GM12878 (cell line): ENCODE data around the gene CLDN15. TPM values are rescaled to one million over a fixed set of nuclear protein-coding genes. Genes with fewer than 3 reads are reported as not detected.

Experiments
- ATAC-seq: fragments of 200-7000 bp; cut with Tn5 transposase; 3 replicates; pipeline ENCODE4 v1.9.1; 2020; ENCODE audit warnings: mild to moderate bottlenecking, moderate library complexity
- BruUV-seq: library from RNA; stranded (reverse); fragments of 400-500 nt; replicated peaks from 2 replicates; lab custom pipeline; 2021; lab: Mats Ljungman, UMichigan
- CTCF ChIA-PET: fragments of 300-600 bp; sonication (Branson Sonifier 250); formaldehyde crosslinking; extraction: SDS; loops from one replicate; lab custom pipeline; 2021; ENCODE audit warnings: inconsistent platforms; lab: Yijun Ruan, JAX
- POLR2A ChIA-PET: fragments of 350-600 bp; formaldehyde crosslinking; extraction: SDS; loops from one replicate; lab custom pipeline; 2021; ENCODE audit warnings: inconsistent platforms; lab: Charles Lee
- RAD21 ChIA-PET: fragments of 300-600 bp; sonication (Branson Sonifier 250); formaldehyde crosslinking; loops from one replicate; lab custom pipeline; 2023; ENCODE audit warnings: antibody characterized with exemption; ENCODE audit not compliant: unreplicated experiment; lab: Charles Lee
- SMC1A ChIA-PET: fragments of 300-600 bp; sonication (Branson Sonifier 250); formaldehyde crosslinking; loops from one replicate; lab custom pipeline; 2023; ENCODE audit not compliant: unreplicated experiment, uncharacterized antibody; lab: Charles Lee
- DNase-seq: peaks from one replicate; pipeline ENCODE4 v3.0.0-alpha.2; 2011; ENCODE audit warnings: low read depth, low spot score
- FAIRE-seq: peaks from 3 replicates; lab custom pipeline; 2011; peaks lifted over from hg19 to GRCh38; lab: Jason Lieb, UNC
- H2AFZ ChIP-seq: 2 replicates; pipeline ENCODE4 v1.6.0; 2011; ENCODE audit warnings: low read depth, low read length, control low read depth; ENCODE audit not compliant: control insufficient read depth
- H3K27ac ChIP-seq: 2 replicates; pipeline ENCODE4 v1.5.1; 2011; ENCODE audit warnings: control low read depth; ENCODE audit not compliant: control insufficient read depth, insufficient read depth
- H3K27me3 ChIP-seq, 2 experiments: replicated peaks in 1 of 2; 2 replicates each; pipeline versions ENCODE4 v1.6.0 to v1.6.1; 2011; ENCODE audit warnings: low read length in 1 of 2; ENCODE audit not compliant: control insufficient read depth in 2 of 2, insufficient read depth in 2 of 2
- H3K36me3 ChIP-seq, 2 experiments: 2 replicates each; pipeline ENCODE4 v1.5.1; 2011; ENCODE audit warnings: low read length in 1 of 2; ENCODE audit not compliant: control insufficient read depth in 2 of 2, insufficient read depth in 2 of 2
- H3K4me1 ChIP-seq: 2 replicates; pipeline ENCODE4 v1.6.1; 2011; ENCODE audit warnings: mild to moderate bottlenecking, low read length, moderate library complexity, mixed read lengths; ENCODE audit not compliant: control insufficient read depth, insufficient read depth
- H3K4me2 ChIP-seq: 2 replicates; pipeline ENCODE4 v1.6.0; 2011; ENCODE audit warnings: control low read depth; ENCODE audit not compliant: control insufficient read depth, insufficient read depth
- H3K4me3 ChIP-seq: fragments of 200-600 bp; sonication (generic); 2 replicates; pipeline ENCODE4 v1.5.1; 2016
- H3K79me2 ChIP-seq: 2 replicates; pipeline ENCODE4 v1.6.0; 2011; ENCODE audit warnings: low read length; ENCODE audit not compliant: control insufficient read depth, insufficient read depth
- H3K9ac ChIP-seq: 2 replicates; pipeline ENCODE4 v1.8.0; 2011; ENCODE audit warnings: low read length, control low read depth, mixed read lengths; ENCODE audit not compliant: control insufficient read depth, insufficient read depth
- H3K9me3 ChIP-seq: replicated peaks from 3 replicates; pipeline ENCODE4 v1.5.1; 2011; ENCODE audit warnings: mild to moderate bottlenecking, low read length; ENCODE audit not compliant: control insufficient read depth, insufficient read depth
- H4K20me1 ChIP-seq: 2 replicates; pipeline ENCODE4 v1.6.0; 2011; ENCODE audit not compliant: control insufficient read depth, insufficient read depth
- LARP7 ChIP-seq: fragments of 450-650 bp; IDR thresholded peaks from 2 replicates; pipeline ENCODE4 v1.6.1; 2017; ENCODE audit warnings: mild to moderate bottlenecking
- NR2F1 ChIP-seq: fragments of 450-650 bp; conservative IDR thresholded peaks from 2 replicates; pipeline ENCODE4 v1.6.1; 2017; ENCODE audit warnings: mild to moderate bottlenecking
- REST ChIP-seq: IDR thresholded peaks from 2 replicates; pipeline ENCODE4 v1.6.1; 2012; ENCODE audit warnings: mild to moderate bottlenecking, low read depth, low read length
- SUPT20H ChIP-seq: IDR thresholded peaks from 2 replicates; pipeline ENCODE4 v1.6.1; 2011; ENCODE audit warnings: low read depth, mild to moderate bottlenecking, low read length, moderate library complexity, borderline replicate concordance; ENCODE audit not compliant: control insufficient read depth
- ZBTB40 ChIP-seq: fragments of 450-650 bp; IDR thresholded peaks from 2 replicates; pipeline ENCODE4 v1.6.1; 2016; ENCODE audit warnings: mild to moderate bottlenecking, moderate library complexity, borderline replicate concordance
- ZNF274 ChIP-seq: IDR thresholded peaks from one replicate; pipeline ENCODE4 v1.8.0; 2011; ENCODE audit not compliant: insufficient read length, insufficient read depth
- WGBS: methylation state at CpG from one replicate; pipeline ENCODE4 v1.1.6; 2016; ENCODE audit warnings: low lambda C conversion rate; ENCODE audit not compliant: insufficient replicate concordance, insufficient coverage; ENCODE audit errors: missing lambda C conversion rate; 5-methylcytosine and 5-hydroxymethylcytosine counted together
- in situ Hi-C: fragments of 300-500 bp; cut with MboI; formaldehyde crosslinking; loops from 9 replicates; pipeline ENCODE4 v1.14.3; 2018; ENCODE audit warnings: mixed read lengths
- intact Hi-C: fragments of 100-400 bp; cut with micrococcal nuclease; formaldehyde crosslinking; loops from one replicate; pipeline ENCODE4 v1.14.2; 2022; ENCODE audit not compliant: unreplicated experiment
- polyA plus RNA-seq, 11 experiments: library from polyadenylated mRNA; depleted of rRNA in 4 of 11; unstranded in 6 of 11; stranded (reverse) in 5 of 11; fragments of >200 nt; fragmentation: Nextera tagmentation in 4 of 11; fragmentation: Illumina TruSeq in 1 of 11; extraction: Ambion mirVana in 4 of 11; extraction: Trizol in 1 of 11; gene quantifications; 1 replicate in 1 of 11; 2 replicates in 10 of 11; pipeline versions ENCODE4 v1.2.1 to v1.2.3, GENCODE V29; 2011 to 2016; ENCODE audit warnings: inconsistent platforms in 2 of 11, missing spikeins in 2 of 11, low read depth in 1 of 11
- total RNA-seq, 4 experiments: library from RNA; depleted of rRNA in 3 of 4; stranded (reverse); fragments of >200 nt in 3 of 4; fragmentation: Illumina TruSeq in 1 of 4; extraction: Trizol in 1 of 4; gene quantifications; 2 replicates each; pipeline versions ENCODE4 v1.2.1 to v1.2.3, GENCODE V29; 2013 to 2021
- TF ChIP-seq, protein P1 (sequence below): IDR thresholded peaks from 2 replicates; pipeline ENCODE4 v1.6.1; 2012; ENCODE audit warnings: low read length, inconsistent platforms

Gene CLDN15
- total and polyA plus RNA-seq, 10 of the 15 experiments (the other 5 are each of a cell fraction or from before 2014, with no cell fraction given), result 0.47 to 15.0 (median 6.6) TPM

- no peak for TF ChIP-seq ZNF274
- no peak for TF ChIP-seq SUPT20H
Observed at GRCh38 chr7:101186194-101186593, 51.4 kb downstream of the CLDN15 start (continued).

DNA sequence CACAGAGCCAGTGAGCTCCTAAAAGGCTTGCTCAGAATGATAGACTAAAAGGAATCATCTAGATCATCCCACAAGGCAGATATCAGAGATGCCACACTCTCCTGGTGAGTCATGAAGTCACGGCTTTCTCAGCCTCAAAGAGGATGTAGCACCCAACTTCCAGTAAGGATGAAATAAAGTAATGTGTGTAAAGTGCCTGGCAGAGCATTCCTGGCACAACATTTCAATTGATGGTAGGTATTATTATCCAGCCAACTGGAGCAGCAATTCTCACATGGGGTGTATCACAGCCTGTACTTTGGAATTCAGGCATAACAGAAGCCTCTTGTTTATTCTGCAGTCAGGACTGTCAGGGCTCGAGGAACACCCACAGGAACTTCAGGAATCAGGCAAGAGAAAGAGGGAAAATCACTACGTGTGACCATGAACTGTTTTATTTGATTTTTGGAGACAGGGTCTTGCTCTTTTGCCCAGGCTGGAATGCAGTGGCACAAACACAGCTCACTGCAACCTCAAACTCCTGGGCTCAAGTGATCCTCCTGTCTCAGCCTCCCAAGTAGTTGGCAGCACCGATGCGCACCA is 52.3 kb downstream of the CLDN15 start:
- intact Hi-C loops, result no loop called here
- 51% methylated on average over 5 of the region's 5 CpGs for WGBS
- POLR2A ChIA-PET, result no interaction called here

More for the DNA sequence above, 52.3 kb downstream of the CLDN15 start:
- Histone ChIP-seq H3K9me3 (no peaks in the 10 kb centered on the region), H3K27ac (no peak overlapping the region), H2AFZ (no peak overlapping the region), H4K20me1 (no peaks in the 10 kb centered on the region), H3K4me1 (no peaks in the 10 kb centered on the region), H3K79me2 (no peaks in the 10 kb centered on the region), H3K9ac (no peak overlapping the region), H3K27me3 (peaks cover 0 to 2% of the 10 kb centered on the region in 2 experiments; a peak in 2 of 4 replicates), H3K4me2 (no peak overlapping the region), H3K4me3 (no peak overlapping the region), H3K36me3 (no peaks in the 10 kb centered on the region)
- CTCF ChIA-PET, result interaction anchor here (1.3 kb wide), 1 partner anchor 41 kb away, joined by 6 read pairs; no protein-coding TSS in a partner anchor
- no peak for ATAC-seq
- SMC1A ChIA-PET, result interaction anchor here (1.5 kb wide), 1 partner anchor 41 kb away, joined by 4 read pairs; no protein-coding TSS in a partner anchor
- BruUV-seq, result no TSS peak
- DNase-seq, result no peak
- FAIRE-seq, result no peak
- RAD21 ChIA-PET, result no interaction called here
- TF ChIP-seq NR2F1 (no peak), REST (no peak), ZBTB40 (no peak), LARP7 (no peak)
- TF ChIP-seq, protein P1, sequence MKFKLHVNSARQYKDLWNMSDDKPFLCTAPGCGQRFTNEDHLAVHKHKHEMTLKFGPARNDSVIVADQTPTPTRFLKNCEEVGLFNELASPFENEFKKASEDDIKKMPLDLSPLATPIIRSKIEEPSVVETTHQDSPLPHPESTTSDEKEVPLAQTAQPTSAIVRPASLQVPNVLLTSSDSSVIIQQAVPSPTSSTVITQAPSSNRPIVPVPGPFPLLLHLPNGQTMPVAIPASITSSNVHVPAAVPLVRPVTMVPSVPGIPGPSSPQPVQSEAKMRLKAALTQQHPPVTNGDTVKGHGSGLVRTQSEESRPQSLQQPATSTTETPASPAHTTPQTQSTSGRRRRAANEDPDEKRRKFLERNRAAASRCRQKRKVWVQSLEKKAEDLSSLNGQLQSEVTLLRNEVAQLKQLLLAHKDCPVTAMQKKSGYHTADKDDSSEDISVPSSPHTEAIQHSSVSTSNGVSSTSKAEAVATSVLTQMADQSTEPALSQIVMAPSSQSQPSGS, result no peak
- in situ Hi-C loops, result no loop called here
